WTC11 (cell line): ENCODE data around the gene PDE6G. TPM values are rescaled to one million over a fixed set of nuclear protein-coding genes. Genes with fewer than 3 reads are reported as not detected.

ENCODE experiments used
- ATF3 ChIP-seq: sonication (generic); formaldehyde crosslinking; conservative IDR thresholded peaks from 2 replicates; pipeline ENCODE4 v1.8.1; 2022; ENCODE audit warnings: mild to moderate bottlenecking, missing genetic modification reagents
- CTCF ChIP-seq: fragments of 200-600 bp; IDR thresholded peaks from 2 replicates; pipeline ENCODE4 v1.8.0; 2022; ENCODE audit warnings: antibody characterized with exemption
- E2F1 ChIP-seq: sonication (generic); formaldehyde crosslinking; IDR thresholded peaks from 2 replicates; pipeline ENCODE4 v1.8.0; 2022; ENCODE audit warnings: mild to moderate bottlenecking, missing genetic modification reagents
- ERG ChIP-seq: fragments of 250-450 bp; sonication (Bioruptor Pico); IDR thresholded peaks from 2 replicates; pipeline ENCODE4 v1.8.0; 2021; ENCODE audit warnings: mild to moderate bottlenecking
- ETV6 ChIP-seq: sonication (generic); formaldehyde crosslinking; IDR thresholded peaks from 2 replicates; pipeline ENCODE4 v1.8.1; 2022; ENCODE audit warnings: mild to moderate bottlenecking, missing genetic modification reagents
- FOXJ3 ChIP-seq: sonication (generic); formaldehyde crosslinking; IDR thresholded peaks from 2 replicates; pipeline ENCODE4 v1.9.0; 2021; ENCODE audit warnings: missing genetic modification reagents, mild to moderate bottlenecking, borderline replicate concordance
- FOXP1 ChIP-seq: sonication (generic); formaldehyde crosslinking; IDR thresholded peaks from 2 replicates; pipeline ENCODE4 v1.8.0; 2022; ENCODE audit warnings: missing genetic modification reagents, mild to moderate bottlenecking, moderate library complexity, borderline replicate concordance
- HMGXB4 ChIP-seq: sonication (generic); formaldehyde crosslinking; IDR thresholded peaks from 2 replicates; pipeline ENCODE4 v1.8.1; 2023; ENCODE audit warnings: mild to moderate bottlenecking, moderate library complexity, missing genetic modification reagents
- IRF2 ChIP-seq: sonication (generic); formaldehyde crosslinking; IDR thresholded peaks from 2 replicates; pipeline ENCODE4 v1.8.0; 2022; ENCODE audit warnings: low read depth, missing genetic modification reagents, borderline replicate concordance
- NFE2L1 ChIP-seq: sonication (generic); formaldehyde crosslinking; IDR thresholded peaks from 2 replicates; pipeline ENCODE4 v1.8.1; 2023; ENCODE audit warnings: missing genetic modification reagents
- NFYB ChIP-seq: sonication (generic); formaldehyde crosslinking; conservative IDR thresholded peaks from 2 replicates; pipeline ENCODE4 v1.8.0; 2022; ENCODE audit warnings: low read depth, missing genetic modification reagents
- NR3C1 ChIP-seq: sonication (generic); formaldehyde crosslinking; conservative IDR thresholded peaks from 2 replicates; pipeline ENCODE4 v1.8.1; 2023; ENCODE audit warnings: low read depth, mild to moderate bottlenecking, missing genetic modification reagents
- PRRX2 ChIP-seq: fragments of 250-450 bp; sonication (Bioruptor Pico); IDR thresholded peaks from 2 replicates; pipeline ENCODE4 v1.8.0; 2021; ENCODE audit warnings: mild to moderate bottlenecking
- RORB ChIP-seq: fragments of 250-450 bp; sonication (Bioruptor Pico); IDR thresholded peaks from 2 replicates; pipeline ENCODE4 v1.9.0; 2021; ENCODE audit warnings: mild to moderate bottlenecking
- SMAD4 ChIP-seq: sonication (generic); formaldehyde crosslinking; IDR thresholded peaks from 2 replicates; pipeline ENCODE4 v1.8.0; 2022; ENCODE audit warnings: mild to moderate bottlenecking, missing genetic modification reagents
- STAT6 ChIP-seq: sonication (generic); formaldehyde crosslinking; conservative IDR thresholded peaks from 2 replicates; pipeline ENCODE4 v1.8.1; 2023; ENCODE audit warnings: mild to moderate bottlenecking, low read depth, missing genetic modification reagents, moderate library complexity
- TEAD1 ChIP-seq: sonication (generic); formaldehyde crosslinking; IDR thresholded peaks from 2 replicates; pipeline ENCODE4 v1.8.0; 2022; ENCODE audit warnings: mild to moderate bottlenecking, missing genetic modification reagents
- TP53 ChIP-seq: sonication (generic); formaldehyde crosslinking; IDR thresholded peaks from 2 replicates; pipeline ENCODE4 v1.8.1; 2023; ENCODE audit warnings: mild to moderate bottlenecking, missing genetic modification reagents
- USF2 ChIP-seq: sonication (generic); formaldehyde crosslinking; IDR thresholded peaks from 2 replicates; pipeline ENCODE4 v1.8.1; 2023; ENCODE audit warnings: mild to moderate bottlenecking, missing genetic modification reagents, moderate library complexity
- ZBTB21 ChIP-seq: sonication (generic); formaldehyde crosslinking; IDR thresholded peaks from 2 replicates; pipeline ENCODE4 v1.8.1; 2023; ENCODE audit warnings: mild to moderate bottlenecking, missing genetic modification reagents, borderline replicate concordance
- ZBTB43 ChIP-seq: sonication (generic); formaldehyde crosslinking; IDR thresholded peaks from 2 replicates; pipeline ENCODE4 v1.8.1; 2023; ENCODE audit warnings: mild to moderate bottlenecking, missing genetic modification reagents
- ZNF138 ChIP-seq: sonication (generic); formaldehyde crosslinking; conservative IDR thresholded peaks from 2 replicates; pipeline ENCODE4 v1.8.1; 2022; ENCODE audit warnings: mild to moderate bottlenecking, moderate library complexity, missing genetic modification reagents
- ZNF219 ChIP-seq: sonication (generic); formaldehyde crosslinking; IDR thresholded peaks from 2 replicates; pipeline ENCODE4 v1.8.0; 2023; ENCODE audit warnings: missing genetic modification reagents, mild to moderate bottlenecking, borderline replicate concordance
- ZNF263 ChIP-seq: sonication (generic); formaldehyde crosslinking; IDR thresholded peaks from 2 replicates; pipeline ENCODE4 v1.8.1; 2022; ENCODE audit warnings: low read depth, mild to moderate bottlenecking, moderate library complexity, missing genetic modification reagents
- ZNF416 ChIP-seq: fragments of 250-450 bp; sonication (Bioruptor Pico); IDR thresholded peaks from 2 replicates; pipeline ENCODE4 v1.9.0; 2021; ENCODE audit warnings: mild to moderate bottlenecking, inconsistent platforms
- ZNF423 ChIP-seq: fragments of 250-450 bp; sonication (Bioruptor Pico); IDR thresholded peaks from 2 replicates; pipeline ENCODE4 v2.1.2; 2022; ENCODE audit warnings: mild to moderate bottlenecking, moderate library complexity
- ZNF671 ChIP-seq: fragments of 250-450 bp; sonication (Bioruptor Pico); IDR thresholded peaks from 2 replicates; pipeline ENCODE4 v1.8.0; 2021; ENCODE audit warnings: mild to moderate bottlenecking
- total RNA-seq: library from RNA; stranded (reverse); gene quantifications from 3 replicates; pipeline ENCODE4 v1.2.3, GENCODE V29; 2021

The PDE6G gene
- total RNA-seq, 1 experiment from 2014 or later = 4.4 TPM

- TF ChIP-seq USF2 = peak; percentile 44; the same call in 1 of the 2 replicates
- no peak for TF ChIP-seq FOXJ3 (CRISPR knock-in tag)
- no peak for TF ChIP-seq PRRX2 (CRISPR knock-in tag)
- 0 out of 2 replicates have a peak, but pooled peaks have one; percentile 56 for TF ChIP-seq ZBTB43 (CRISPR knock-in tag)
- TF ChIP-seq E2F1 (CRISPR knock-in tag) = no peak
- no peak; the same call in 1 of the 2 replicates for TF ChIP-seq ZBTB21 (CRISPR knock-in tag)
- peak; percentile 89 for TF ChIP-seq FOXP1 (CRISPR knock-in tag)
- TF ChIP-seq HMGXB4 = peak; percentile 73
- no peak for TF ChIP-seq ATF3 (CRISPR knock-in tag)
- TF ChIP-seq NR3C1 (CRISPR knock-in tag) = peak; percentile 48; the same call in 1 of the 2 replicates
- TF ChIP-seq ETV6 (CRISPR knock-in tag) = peak; percentile 83
- TF ChIP-seq ZNF263 = no peak
- TF ChIP-seq TEAD1 (CRISPR knock-in tag) = peak; percentile 81; the same call in 1 of the 2 replicates
- TF ChIP-seq ZNF423 (CRISPR knock-in tag) = no peak
- TF ChIP-seq ERG (CRISPR knock-in tag) = no peak
- TF ChIP-seq NFYB (CRISPR knock-in tag) = no peak; the same call in 1 of the 2 replicates
- TF ChIP-seq RORB (CRISPR knock-in tag) = no peak
- TF ChIP-seq TP53 (CRISPR knock-in tag) = peak; percentile 82
- no peak for TF ChIP-seq SMAD4 (CRISPR knock-in tag)
- TF ChIP-seq IRF2 (CRISPR knock-in tag) = 0 out of 2 replicates have a peak, but pooled peaks have one; percentile 45
- TF ChIP-seq ZNF416 (CRISPR knock-in tag) = peak; percentile 82; the same call in 1 of the 2 replicates
- TF ChIP-seq STAT6 (CRISPR knock-in tag) = no peak
- peak; percentile 79 for TF ChIP-seq NFE2L1 (CRISPR knock-in tag)
- TF ChIP-seq ZNF138 (CRISPR knock-in tag) = no peak
- TF ChIP-seq CTCF = no peak
- TF ChIP-seq ZNF671 (CRISPR knock-in tag) = no peak
- TF ChIP-seq ZNF219 (CRISPR knock-in tag) = no peak
Observed at GRCh38 chr17:81636505-81637288, 19.6 kb downstream of the PDE6G start, which contains the start of the genes NPLOC4 and TSPAN10 (continued).
